Smooth muscle cell (in vitro differentiated cells): Measurements from ENCODE around the gene DLX6. TPM values are rescaled to one million over a fixed set of nuclear protein-coding genes. Genes with fewer than 3 reads are reported as not detected.

ENCODE experiments used
- DNase-seq: peaks from one replicate; lab custom pipeline; 2025; ENCODE audit not compliant: unreplicated experiment; lab: John Stamatoyannopoulos, UW
- H2AFZ ChIP-seq: fragments of 200-600 bp; sonication (generic); 2 replicates; pipeline ENCODE4 v1.6.0; 2016; ENCODE audit warnings: antibody characterized with exemption, low read depth, mild to moderate bottlenecking
- H3F3A ChIP-seq: fragments of 200-600 bp; sonication (generic); 2 replicates; pipeline ENCODE4 v1.6.0; 2017; ENCODE audit warnings: antibody characterized with exemption, low read depth
- H3K27ac ChIP-seq: fragments of 200-600 bp; sonication (generic); 2 replicates; pipeline ENCODE4 v1.5.1; 2016; ENCODE audit warnings: low read depth, mild to moderate bottlenecking
- H3K27me3 ChIP-seq: fragments of 200-600 bp; sonication (generic); 2 replicates; pipeline ENCODE4 v1.6.1; 2016; ENCODE audit warnings: low read depth, mild to moderate bottlenecking
- H3K36me3 ChIP-seq: fragments of 200-600 bp; sonication (generic); 2 replicates; pipeline ENCODE4 v1.5.1; 2016; ENCODE audit warnings: low read depth
- H3K4me1 ChIP-seq: fragments of 200-600 bp; sonication (generic); 2 replicates; pipeline ENCODE4 v1.5.1; 2016; ENCODE audit warnings: low read depth
- H3K4me2 ChIP-seq: fragments of 200-600 bp; sonication (generic); 2 replicates; pipeline ENCODE4 v1.6.0; 2016; ENCODE audit warnings: mild to moderate bottlenecking
- H3K4me3 ChIP-seq: fragments of 200-600 bp; sonication (generic); 2 replicates; pipeline ENCODE4 v1.5.1; 2016; ENCODE audit warnings: mild to moderate bottlenecking
- H3K79me2 ChIP-seq: fragments of 200-600 bp; sonication (generic); 2 replicates; pipeline ENCODE4 v1.6.0; 2016; ENCODE audit warnings: low read depth, mild to moderate bottlenecking
- H3K9ac ChIP-seq: fragments of 200-600 bp; sonication (generic); 2 replicates; pipeline ENCODE4 v1.6.0; 2016; ENCODE audit warnings: low read depth
- H3K9me3 ChIP-seq: fragments of 200-600 bp; sonication (generic); replicated peaks from 2 replicates; pipeline ENCODE4 v1.5.1; 2016; ENCODE audit warnings: low read depth
- H4K20me1 ChIP-seq: fragments of 200-600 bp; sonication (generic); 2 replicates; pipeline ENCODE4 v1.6.0; 2016; ENCODE audit warnings: low read depth
- CTCF ChIP-seq: fragments of 200-600 bp; sonication (generic); IDR thresholded peaks from 2 replicates; pipeline ENCODE4 v1.5.1; 2017; ENCODE audit warnings: borderline replicate concordance, mild to moderate bottlenecking, antibody characterized with exemption; ENCODE audit not compliant: insufficient read depth, poor library complexity, severe bottlenecking
- WGBS: methylation state at CpG from one replicate; pipeline ENCODE4 v1.1.7; 2016; ENCODE audit warnings: low lambda C conversion rate; 5-methylcytosine and 5-hydroxymethylcytosine counted together
- polyA plus RNA-seq: library from polyadenylated mRNA; unstranded; fragments of >200 nt; fragmentation: Nextera tagmentation; extraction: Ambion mirVana; gene quantifications from 2 replicates; pipeline ENCODE4 v1.2.1, GENCODE V29; 2016
- total RNA-seq: library from RNA; depleted of rRNA; stranded (reverse); fragments of >200 nt; gene quantifications from 2 replicates; pipeline ENCODE4 v1.2.3, GENCODE V29; 2014

DLX6 gene
- total and polyA plus RNA-seq, 2 experiments from 2014 or later: 0.43 to 2.6 TPM

- Histone ChIP-seq H2AFZ (no peak overlapping the region), H3F3A (no peaks in the 10 kb centered on the region), H3K27me3 (peaks cover 100% of the 10 kb centered on the region), H4K20me1 (no peaks in the 10 kb centered on the region), H3K9ac (no peak overlapping the region), H3K9me3 (no peaks in the 10 kb centered on the region), H3K4me2 (no peak overlapping the region), H3K4me3 (no peak overlapping the region), H3K79me2 (no peaks in the 10 kb centered on the region), H3K27ac (no peak overlapping the region), H3K4me1 (no peaks in the 10 kb centered on the region), H3K36me3 (no peaks in the 10 kb centered on the region)
- no peak for TF ChIP-seq CTCF
- WGBS: 18% methylated on average over 8 of the region's 8 CpGs
- no peak for DNase-seq
Observed at GRCh38 chr7:96989859-96990317, 15.5 kb upstream of the DLX6 start.

- Histone ChIP-seq H3K9me3 (no peaks in the 10 kb centered on the region), H3K36me3 (no peaks in the 10 kb centered on the region), H2AFZ (no peak overlapping the region), H3K9ac (no peak overlapping the region), H3K4me3 (no peak overlapping the region), H4K20me1 (no peaks in the 10 kb centered on the region), H3K79me2 (no peaks in the 10 kb centered on the region), H3K27ac (no peak overlapping the region), H3K27me3 (peaks cover 100% of the 10 kb centered on the region), H3K4me1 (no peaks in the 10 kb centered on the region), H3K4me2 (peak overlapping the region; percentile 46), H3F3A (no peaks in the 10 kb centered on the region)
- WGBS: 8% methylated on average over 13 of the region's 13 CpGs
- DNase-seq: no peak
- TF ChIP-seq CTCF: no peak
Observed at GRCh38 chr7:96991546-96992191, 13.7 kb upstream of the DLX6 start.

GRCh38 chr7:96992192-96993005 lies 13.0 kb upstream of the DLX6 start:
- Histone ChIP-seq H3K9ac (no peak overlapping the region), H3K4me2 (peak overlapping the region; percentile 46), H3K4me3 (no peak overlapping the region), H3K9me3 (no peaks in the 10 kb centered on the region), H3F3A (no peaks in the 10 kb centered on the region), H4K20me1 (no peaks in the 10 kb centered on the region), H3K27me3 (peaks cover 100% of the 10 kb centered on the region), H3K79me2 (no peaks in the 10 kb centered on the region), H3K4me1 (peaks cover 5% of the 10 kb centered on the region), H3K36me3 (no peaks in the 10 kb centered on the region), H3K27ac (no peak overlapping the region), H2AFZ (no peak overlapping the region)
- WGBS: 5% methylated on average over 47 of the region's 47 CpGs
- no peak for TF ChIP-seq CTCF
- no peak for DNase-seq
